ENCODE measurements around the gene PRR32.
"Not testable (repeated sequence)": the region's sequence is repeated elsewhere in the genome, so short reads cannot be mapped to it uniquely, and the experiment has no call there.

PRR32 gene

GRCh38 chrX:126819429-126819828, at the start of gene PRR32:
PRR32 (plus strand) TSS chrX:126819729; CDS start chrX:126819844, 115 bp downstream.
- DNase-seq (ENCODE audit: low read depth in 2 of 2) = no peak

GRCh38 chrX:126770179-126770578, 49.4 kb upstream of the PRR32 start:
- DNase-seq (ENCODE audit: low read depth in 2 of 2) = no peak

GRCh38 chrX:126785539-126785938, 34.0 kb upstream of the PRR32 start:
- DNase-seq (ENCODE audit: low read depth in 2 of 2) = no peak

- no peak for DNase-seq (ENCODE audit: low read depth in 2 of 2)
Measured at GRCh38 chrX:126799059-126799458, 20.5 kb upstream of the PRR32 start.

- DNase-seq (ENCODE audit: low read depth in 2 of 2) = not testable (repeated sequence)
Measured at GRCh38 chrX:126806784-126807183, 12.7 kb upstream of the PRR32 start.

- no peak for DNase-seq (ENCODE audit: low read depth in 2 of 2)
Measured at GRCh38 chrX:126815806-126816205, 3.7 kb upstream of the PRR32 start.

- no peak for DNase-seq (ENCODE audit: low read depth in 2 of 2)
Measured at GRCh38 chrX:126820700-126821420, 1.3 kb downstream of the PRR32 start.

GRCh38 chrX:126824338-126825007, 4.9 kb downstream of the PRR32 start:
- DNase-seq (ENCODE audit: low read depth in 2 of 2) = no peak

- no peak for DNase-seq (ENCODE audit: low read depth in 2 of 2)
Measured at GRCh38 chrX:126825566-126826193, 6.2 kb downstream of the PRR32 start.

GRCh38 chrX:126836186-126836585, 16.7 kb downstream of the PRR32 start:
- DNase-seq (ENCODE audit: low read depth in 2 of 2) = no peak

GRCh38 chrX:126847143-126847542, 27.6 kb downstream of the PRR32 start:
- no peak for DNase-seq (ENCODE audit: low read depth in 2 of 2)

GRCh38 chrX:126855839-126856524, 36.5 kb downstream of the PRR32 start:
- DNase-seq (ENCODE audit: low read depth in 2 of 2) = no peak

Data from stimulated activated CD8-positive, alpha-beta memory T cell treated with anti-CD3 and anti-CD28 coated beads, Interleukin-15, amount 100 ng/mL, for 4 hours (primary cell).